HG02798 (cell line): ENCODE results near the gene KLF1.
"Not testable (repeated sequence)": the region's sequence is repeated elsewhere in the genome, so short reads cannot be mapped to it uniquely, and the experiment has no call there.

Source experiments
- ATAC-seq: cut with Tn5 transposase; IDR thresholded peaks from one replicate; pipeline ENCODE4 v1.9.1; 2021; ENCODE audit warnings: mild to moderate bottlenecking; ENCODE audit not compliant: unreplicated experiment, poor library complexity

KLF1 gene

GRCh38 chr19:12886969-12887747 is at the start of gene KLF1:
TSS of gene KLF1 (minus strand) at chr19:12887201. CDS start at chr19:12887140, 61 bp downstream.
- ATAC-seq, result no peak

- ATAC-seq, result no peak
Observed at GRCh38 chr19:12936582-12936981, 49.6 kb upstream of the KLF1 start.

- no peak for ATAC-seq
Observed at GRCh38 chr19:12935071-12935470, 48.1 kb upstream of the KLF1 start.

- peak; percentile 39 for ATAC-seq
Observed at GRCh38 chr19:12933287-12934072, 46.5 kb upstream of the KLF1 start, which contains the start of gene FARSA. TSS of gene FARSA (minus strand) at chr19:12933711. CDS start at chr19:12933696, 15 bp downstream.

GRCh38 chr19:12932392-12933286 is 45.6 kb upstream of the KLF1 start:
- no peak for ATAC-seq

- no peak for ATAC-seq
Observed at GRCh38 chr19:12930002-12930645, 43.1 kb upstream of the KLF1 start.

- no peak for ATAC-seq
Observed at GRCh38 chr19:12924621-12925310, 37.8 kb upstream of the KLF1 start.

GRCh38 chr19:12922959-12923358 is 36.0 kb upstream of the KLF1 start:
- ATAC-seq, result no peak

GRCh38 chr19:12921047-12921446 is 34.0 kb upstream of the KLF1 start:
- no peak for ATAC-seq

GRCh38 chr19:12918253-12918652 is 31.3 kb upstream of the KLF1 start:
- no peak for ATAC-seq

GRCh38 chr19:12915860-12916259 is 28.9 kb upstream of the KLF1 start:
- not testable (repeated sequence) for ATAC-seq

- ATAC-seq, result no peak
Observed at GRCh38 chr19:12913851-12914690, 27.1 kb upstream of the KLF1 start.

- no peak for ATAC-seq
Observed at GRCh38 chr19:12913011-12913561, 26.1 kb upstream of the KLF1 start.

- ATAC-seq, result no peak
Observed at GRCh38 chr19:12912571-12912970, 25.6 kb upstream of the KLF1 start.

- no peak for ATAC-seq
Observed at GRCh38 chr19:12907166-12907565, 20.2 kb upstream of the KLF1 start.

- peak; percentile 86 for ATAC-seq
Observed at GRCh38 chr19:12899891-12900518, 13.0 kb upstream of the KLF1 start.

GRCh38 chr19:12896460-12896859 is 9.5 kb upstream of the KLF1 start:
- no peak for ATAC-seq

GRCh38 chr19:12893582-12893981 is 6.6 kb upstream of the KLF1 start:
- no peak for ATAC-seq
